ENCODE data around the gene ZDHHC17.

ZDHHC17 gene

DNA sequence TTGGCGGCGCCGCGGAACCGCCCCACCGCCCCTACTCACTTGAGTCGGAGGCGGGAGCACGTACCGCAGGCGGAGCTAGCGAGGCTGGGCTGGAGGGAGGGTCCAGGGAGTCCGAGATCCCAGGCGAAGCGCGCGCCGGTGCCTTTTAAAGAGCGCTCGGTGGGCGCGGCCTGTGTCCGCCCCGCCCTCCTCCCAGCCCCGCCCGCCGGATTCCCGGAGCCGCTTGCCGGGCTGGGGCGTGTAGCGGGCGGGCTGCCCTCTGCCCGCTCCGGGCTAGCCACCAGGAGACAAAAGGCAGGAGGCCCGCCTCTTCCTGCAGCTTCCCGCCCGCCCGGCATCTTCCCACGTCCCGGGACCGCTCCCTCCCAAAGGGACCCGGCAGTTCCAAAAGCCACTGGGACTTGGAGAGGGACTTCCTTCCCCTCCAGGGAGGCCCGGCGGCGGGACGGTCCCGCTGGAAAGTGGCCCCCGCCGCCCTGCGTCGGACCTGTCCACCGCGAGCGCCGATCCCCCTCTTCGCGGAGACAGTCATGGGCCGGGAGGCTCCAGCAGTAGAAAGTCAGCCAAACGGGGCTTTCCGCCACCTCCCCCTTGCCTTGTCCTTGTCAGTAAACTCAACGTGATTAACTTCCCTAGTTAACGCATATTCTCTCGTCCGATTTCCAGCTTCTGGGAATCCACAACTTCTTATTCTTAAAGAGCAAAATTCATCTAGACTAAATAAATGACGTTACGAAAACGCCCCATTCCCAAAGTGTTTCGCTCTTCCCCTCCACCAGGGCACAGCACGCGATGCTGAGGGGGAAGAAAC lies 115.2 kb downstream of the ZDHHC17 start, which contains the start of gene CSRP2:
CSRP2 (minus strand) TSS at position 121 of the 811 bp plus-strand sequence. CDS start 12,759 bp downstream, outside the sequence.
- Histone ChIP-seq H2AFZ (ENCODE audit: low read length) (peak within 1 kb of the TSS; percentile 98), H4K20me1 (ENCODE audit: insufficient read depth, low read length) (no peaks in the 10 kb centered on the region), H3K9me3 (replicated peaks; ENCODE audit: insufficient read depth, low read length) (no peaks in the 10 kb centered on the region), H3K9me2 (replicated peaks; ENCODE audit: insufficient read depth, low read length) (no peaks in the 10 kb centered on the region), H3K4me2 (ENCODE audit: low read depth, low read length) (peak within 1 kb of the TSS; percentile 93), H3K4me3 (ENCODE audit: low read length) (peak within 1 kb of the TSS; percentile 85), H3K9ac (ENCODE audit: low read length) (peak within 1 kb of the TSS; percentile 44; the same call in 1 of the 2 replicates), H3K4me1 (ENCODE audit: low read length) (no peaks in the 10 kb centered on the region), H3K79me2 (ENCODE audit: low read length) (no peaks in the 10 kb centered on the region), H3K27me3 (replicated peaks; ENCODE audit: insufficient read depth, low read length) (no peaks in the 10 kb centered on the region), H3K27ac (ENCODE audit: low read length) (no peak within 1 kb of the TSS), H3F3A (ENCODE audit: insufficient read depth, low read length) (peaks cover 11% of the 10 kb centered on the region; the same call in 1 of the 2 replicates), H3K36me3 (replicated peaks; ENCODE audit: insufficient read depth, low read length) (no peaks in the 10 kb centered on the region)
- TF ChIP-seq EZH2 (optimal IDR thresholded peaks at IDR 0.05; ENCODE audit: low read depth, low read length) (no peak), EZH2phosphoT487 (IDR thresholded peaks at IDR 0.05; ENCODE audit: low read length) (no peak)
- TF ChIP-seq, protein P1, sequence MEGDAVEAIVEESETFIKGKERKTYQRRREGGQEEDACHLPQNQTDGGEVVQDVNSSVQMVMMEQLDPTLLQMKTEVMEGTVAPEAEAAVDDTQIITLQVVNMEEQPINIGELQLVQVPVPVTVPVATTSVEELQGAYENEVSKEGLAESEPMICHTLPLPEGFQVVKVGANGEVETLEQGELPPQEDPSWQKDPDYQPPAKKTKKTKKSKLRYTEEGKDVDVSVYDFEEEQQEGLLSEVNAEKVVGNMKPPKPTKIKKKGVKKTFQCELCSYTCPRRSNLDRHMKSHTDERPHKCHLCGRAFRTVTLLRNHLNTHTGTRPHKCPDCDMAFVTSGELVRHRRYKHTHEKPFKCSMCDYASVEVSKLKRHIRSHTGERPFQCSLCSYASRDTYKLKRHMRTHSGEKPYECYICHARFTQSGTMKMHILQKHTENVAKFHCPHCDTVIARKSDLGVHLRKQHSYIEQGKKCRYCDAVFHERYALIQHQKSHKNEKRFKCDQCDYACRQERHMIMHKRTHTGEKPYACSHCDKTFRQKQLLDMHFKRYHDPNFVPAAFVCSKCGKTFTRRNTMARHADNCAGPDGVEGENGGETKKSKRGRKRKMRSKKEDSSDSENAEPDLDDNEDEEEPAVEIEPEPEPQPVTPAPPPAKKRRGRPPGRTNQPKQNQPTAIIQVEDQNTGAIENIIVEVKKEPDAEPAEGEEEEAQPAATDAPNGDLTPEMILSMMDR (IDR thresholded peaks at IDR 0.05; ENCODE audit: low read length) = no peak
- DNase-seq = peak; percentile 87

DNA sequence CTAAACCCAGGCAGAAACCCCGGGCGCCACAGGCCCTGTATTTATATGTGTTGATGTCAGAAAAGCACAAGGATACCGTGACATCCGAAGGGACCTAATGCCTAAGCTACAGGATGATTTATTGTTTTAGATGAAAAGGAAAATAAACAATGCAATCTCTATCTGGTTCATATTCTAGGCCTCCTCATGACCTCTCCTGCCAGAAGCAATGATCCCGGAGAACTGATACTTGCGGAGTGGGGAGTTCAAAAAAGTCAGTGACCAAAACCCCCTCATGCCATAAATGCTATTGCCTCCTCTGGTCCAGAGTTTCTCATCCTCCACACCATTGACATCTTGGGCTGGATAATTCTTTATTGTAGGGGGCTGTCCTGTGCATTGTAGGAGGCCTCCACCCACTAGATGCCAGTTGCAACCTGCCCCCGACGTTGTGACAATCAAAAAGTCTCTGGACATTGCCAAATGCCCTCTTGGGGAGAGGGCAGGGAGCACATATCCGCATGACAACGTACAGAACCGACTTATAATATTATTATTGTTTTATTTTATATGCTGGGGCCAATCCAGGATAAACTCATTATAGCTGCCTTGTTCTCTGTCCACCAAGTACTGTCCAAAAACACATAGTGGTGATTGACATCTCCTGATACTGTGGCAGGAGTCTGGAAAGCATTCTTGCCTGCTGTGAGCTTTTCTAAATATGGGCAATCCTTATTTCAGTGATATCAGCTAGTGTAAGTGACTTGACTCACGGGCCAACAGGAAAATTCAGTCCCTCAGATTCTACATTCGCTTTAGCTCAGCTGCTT lies 116.0 kb downstream of the ZDHHC17 start:
- TF ChIP-seq, protein P1 (IDR thresholded peaks at IDR 0.05; ENCODE audit: low read length) = no peak
- Histone ChIP-seq H3K4me1 (ENCODE audit: low read length) (no peaks in the 10 kb centered on the region), H3F3A (ENCODE audit: insufficient read depth, low read length) (peaks cover 11% of the 10 kb centered on the region; the same call in 1 of the 2 replicates), H3K9me2 (replicated peaks; ENCODE audit: insufficient read depth, low read length) (no peaks in the 10 kb centered on the region), H3K9me3 (replicated peaks; ENCODE audit: insufficient read depth, low read length) (no peaks in the 10 kb centered on the region), H3K27ac (ENCODE audit: low read length) (no peak overlapping the region), H3K27me3 (replicated peaks; ENCODE audit: insufficient read depth, low read length) (no peaks in the 10 kb centered on the region), H3K4me3 (ENCODE audit: low read length) (peak overlapping the region; percentile 85), H3K4me2 (ENCODE audit: low read depth, low read length) (peak overlapping the region; percentile 93; the same call in 1 of the 2 replicates), H2AFZ (ENCODE audit: low read length) (peak overlapping the region; percentile 98), H4K20me1 (ENCODE audit: insufficient read depth, low read length) (no peaks in the 10 kb centered on the region), H3K79me2 (ENCODE audit: low read length) (no peaks in the 10 kb centered on the region), H3K9ac (ENCODE audit: low read length) (no peak overlapping the region), H3K36me3 (replicated peaks; ENCODE audit: insufficient read depth, low read length) (no peaks in the 10 kb centered on the region)
- DNase-seq = no peak

DNA sequence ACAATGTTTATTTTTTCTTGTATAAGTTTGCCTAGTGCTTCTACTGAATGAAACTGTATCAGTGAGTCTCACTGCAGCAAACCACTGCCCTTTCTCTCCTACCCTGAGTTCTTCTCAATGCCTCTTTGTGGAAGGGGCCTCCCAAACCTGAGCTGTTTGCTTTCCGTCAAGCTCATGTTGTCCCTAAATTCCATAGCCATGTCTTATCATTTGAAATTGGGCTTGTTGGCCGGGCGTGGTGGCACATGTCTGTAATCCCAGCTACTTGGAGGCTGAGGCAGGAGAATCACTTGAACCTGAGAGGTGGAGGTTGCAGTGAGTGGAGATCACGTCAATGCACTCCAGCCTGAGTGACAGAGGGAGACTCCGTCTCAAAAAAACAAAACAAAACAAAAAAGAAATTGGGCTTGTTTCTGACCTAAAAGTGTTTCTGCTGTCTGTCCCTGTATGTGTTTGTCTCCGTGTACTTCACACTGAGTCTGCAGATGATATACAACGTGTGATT lies 116.7 kb downstream of the ZDHHC17 start:
- Histone ChIP-seq H3K9me3 (replicated peaks; ENCODE audit: insufficient read depth, low read length) (no peaks in the 10 kb centered on the region), H3F3A (ENCODE audit: insufficient read depth, low read length) (peaks cover 11% of the 10 kb centered on the region; the same call in 1 of the 2 replicates), H3K27ac (ENCODE audit: low read length) (no peak overlapping the region), H3K9me2 (replicated peaks; ENCODE audit: insufficient read depth, low read length) (no peaks in the 10 kb centered on the region), H3K4me2 (ENCODE audit: low read depth, low read length) (no peak overlapping the region), H3K79me2 (ENCODE audit: low read length) (no peaks in the 10 kb centered on the region), H2AFZ (ENCODE audit: low read length) (no peak overlapping the region), H3K36me3 (replicated peaks; ENCODE audit: insufficient read depth, low read length) (no peaks in the 10 kb centered on the region), H4K20me1 (ENCODE audit: insufficient read depth, low read length) (no peaks in the 10 kb centered on the region), H3K4me3 (ENCODE audit: low read length) (no peak overlapping the region), H3K27me3 (replicated peaks; ENCODE audit: insufficient read depth, low read length) (no peaks in the 10 kb centered on the region), H3K9ac (ENCODE audit: low read length) (no peak overlapping the region), H3K4me1 (ENCODE audit: low read length) (no peaks in the 10 kb centered on the region)
- TF ChIP-seq, protein P1 (IDR thresholded peaks at IDR 0.05; ENCODE audit: low read length) = no peak
- no peak for DNase-seq
